ENCODE measurements around the gene TMEM106B. TPM values are rescaled to one million over a fixed set of nuclear protein-coding genes. Genes with fewer than 3 reads are reported as not detected.

TMEM106B gene
- total RNA-seq, 2 donors from 2014 or later = 42.8 to 46.5 TPM

DNA sequence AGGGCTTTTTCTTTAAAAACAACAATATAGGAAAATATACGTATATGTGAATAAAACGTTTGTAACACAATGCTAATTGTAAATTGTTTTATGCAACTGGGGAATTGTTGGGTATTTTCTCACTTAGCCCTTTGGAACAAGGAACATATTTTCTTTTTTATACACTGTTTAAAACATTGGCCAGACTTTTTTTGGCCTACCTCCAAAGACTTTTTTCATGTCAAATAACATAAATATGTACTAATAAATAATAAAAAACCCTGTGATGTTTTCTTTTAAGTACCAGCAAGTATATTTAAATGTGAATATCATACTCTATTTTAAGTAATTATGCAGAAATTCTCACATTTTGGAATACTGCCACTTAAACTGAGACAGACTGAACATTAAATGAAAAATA, 15.7 kb downstream of the TMEM106B start:
- no peaks in the 10 kb centered on the region for H3K27me3 ChIP-seq
- H3K27ac ChIP-seq = no peak overlapping the region
- H3K9me3 ChIP-seq = no peaks in the 10 kb centered on the region
- no peak for DNase-seq
- no peak overlapping the region for H3K4me3 ChIP-seq
- intact Hi-C loops (cut with DNase I) = no loop called here
- H3K36me3 ChIP-seq (replicated peaks in 1 of 2; ENCODE audit: insufficient read depth in 1 of 2, low read depth in 2 of 2) = no peaks in the 10 kb centered on the region
- H3K4me1 ChIP-seq = no peaks in the 10 kb centered on the region
- no peak for TF ChIP-seq POLR2A (IDR thresholded peaks at IDR 0.05)
- no peak for TF ChIP-seq CTCF (IDR thresholded peaks at IDR 0.05)
- 32 to 48% methylated on average over 2 of the region's 2 CpGs for WGBS, 2 donors
- no peak for ATAC-seq

DNA sequence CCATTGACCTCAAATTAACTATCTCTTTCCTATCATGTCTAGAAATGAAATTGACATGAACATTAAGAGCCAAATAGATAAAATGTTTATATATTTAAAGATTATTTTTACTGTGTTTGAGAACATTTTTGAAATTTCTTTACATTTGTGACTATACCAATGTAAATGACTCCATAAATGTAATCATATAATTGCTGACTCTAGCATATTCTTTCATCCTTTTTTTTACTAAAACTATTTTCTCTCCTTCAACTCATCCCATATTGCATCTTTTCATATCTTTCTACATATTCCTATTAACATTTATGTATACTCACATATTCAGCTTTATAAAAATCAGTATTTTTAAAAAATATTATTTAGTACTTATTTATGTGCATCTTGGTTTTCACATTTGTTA, 16.9 kb downstream of the TMEM106B start:
- ATAC-seq (no peak), DNase-seq (no peak)
- peaks cover 0 to 2% of the 10 kb centered on the region in 2 donors for H3K36me3 ChIP-seq (replicated peaks in 1 of 2; ENCODE audit: insufficient read depth in 1 of 2, low read depth in 2 of 2)
- no peaks in the 10 kb centered on the region for H3K27me3 ChIP-seq
- no peak overlapping the region for H3K4me3 ChIP-seq
- TF ChIP-seq POLR2A (IDR thresholded peaks at IDR 0.05) (no peak), CTCF (IDR thresholded peaks at IDR 0.05) (no peak)
- H3K27ac ChIP-seq = no peak overlapping the region
- no peaks in the 10 kb centered on the region for H3K4me1 ChIP-seq
- intact Hi-C loops (cut with DNase I) = no loop called here
- H3K9me3 ChIP-seq = no peaks in the 10 kb centered on the region

GRCh38 chr7:12229046-12229445, 18.0 kb downstream of the TMEM106B start:
- no peaks in the 10 kb centered on the region for H3K27me3 ChIP-seq
- ATAC-seq (no peak), DNase-seq (no peak)
- no peaks in the 10 kb centered on the region for H3K4me1 ChIP-seq
- no peak overlapping the region for H3K4me3 ChIP-seq
- no peak for TF ChIP-seq POLR2A (IDR thresholded peaks at IDR 0.05)
- TF ChIP-seq CTCF (IDR thresholded peaks at IDR 0.05) = no peak
- H3K36me3 ChIP-seq (replicated peaks in 1 of 2; ENCODE audit: insufficient read depth in 1 of 2, low read depth in 2 of 2) = peaks cover 0 to 2% of the 10 kb centered on the region in 2 donors
- no peak overlapping the region for H3K27ac ChIP-seq
- H3K9me3 ChIP-seq = no peaks in the 10 kb centered on the region
- intact Hi-C loops (cut with DNase I) = no loop called here

GRCh38 chr7:12231097-12231496, 20.0 kb downstream of the TMEM106B start:
- no peak overlapping the region for H3K4me3 ChIP-seq
- H3K27ac ChIP-seq = no peak overlapping the region
- intact Hi-C loops (cut with DNase I) = no loop called here
- no peaks in the 10 kb centered on the region for H3K27me3 ChIP-seq
- TF ChIP-seq CTCF (IDR thresholded peaks at IDR 0.05) = no peak
- no peak for TF ChIP-seq POLR2A (IDR thresholded peaks at IDR 0.05)
- ATAC-seq (no peak), DNase-seq (no peak)
- WGBS, 2 donors = 90 to 95% methylated on average over 2 of the region's 2 CpGs
- no peaks in the 10 kb centered on the region for H3K9me3 ChIP-seq
- peaks cover 0 to 2% of the 10 kb centered on the region in 2 donors for H3K36me3 ChIP-seq (replicated peaks in 1 of 2; ENCODE audit: insufficient read depth in 1 of 2, low read depth in 2 of 2)
- H3K4me1 ChIP-seq = no peaks in the 10 kb centered on the region

- Histone ChIP-seq H3K27ac (no peak overlapping the region), H3K4me3 (no peak overlapping the region), H3K36me3 (replicated peaks in 1 of 2; ENCODE audit: insufficient read depth in 1 of 2, low read depth in 2 of 2) (peaks cover 0 to 2% of the 10 kb centered on the region in 2 donors), H3K9me3 (no peaks in the 10 kb centered on the region), H3K4me1 (no peaks in the 10 kb centered on the region), H3K27me3 (no peaks in the 10 kb centered on the region)
- ATAC-seq (no peak), DNase-seq (no peak)
- intact Hi-C loops (cut with DNase I) = no loop called here
- TF ChIP-seq CTCF (IDR thresholded peaks at IDR 0.05) (no peak), POLR2A (IDR thresholded peaks at IDR 0.05) (no peak)
- 85 to 90% methylated on average over 2 of the region's 2 CpGs for WGBS, 2 donors
These were observed 22.1 kb downstream of the TMEM106B start for GRCh38 chr7:12233175-12233574.

Measured in body of pancreas (tissue), 4 donors.